K562 (cell line): ENCODE results near the gene KIAA0319L. TPM values are rescaled to one million over a fixed set of nuclear protein-coding genes. Genes with fewer than 3 reads are reported as not detected.

Experiments used
- ATAC-seq: fragments of 200-7000 bp; cut with Tn5 transposase; 3 replicates; pipeline ENCODE4 v1.9.1; 2020; ENCODE audit warnings: moderate library complexity
- BruUV-seq: library from RNA; stranded (reverse); fragments of 400-500 nt; replicated peaks from 2 replicates; lab custom pipeline; 2021; lab: Mats Ljungman, UMichigan
- CTCF ChIA-PET: fragments of 300-600 bp; formaldehyde crosslinking; extraction: SDS; loops from one replicate; lab custom pipeline; 2021; ENCODE audit warnings: low intra/inter-chr PET ratio; lab: Yijun Ruan, JAX
- POLR2A ChIA-PET: fragments of 300-600, 350-650 bp; sonication (Branson Sonifier 250); formaldehyde crosslinking; extraction: SDS; loops from one replicate; lab custom pipeline; 2021; ENCODE audit warnings: antibody characterized with exemption, inconsistent platforms; lab: Yijun Ruan, JAX
- DNase-seq, 4 experiments: peaks; one replicate each; pipeline versions ENCODE4 v3.0.0 to v3.0.0-alpha.2; 2011 to 2018; ENCODE audit warnings: low spot score in 3 of 4, mixed read lengths in 3 of 4; ENCODE audit errors: extremely low read depth in 1 of 4
- FAIRE-seq: peaks from 2 replicates; lab custom pipeline; 2011; peaks lifted over from hg19 to GRCh38; lab: Jason Lieb, UNC
- H2AFZ ChIP-seq: 2 replicates; pipeline ENCODE4 v1.6.0; 2011; ENCODE audit warnings: low read depth, low read length, control low read depth, inconsistent platforms
- H3K27ac ChIP-seq: fragments of 200-600 bp; 3 replicates; pipeline ENCODE4 v1.8.0; 2011; ENCODE audit warnings: low read depth, mild to moderate bottlenecking, control low read depth, inconsistent platforms, low read length, moderate library complexity, mixed read lengths; ENCODE audit errors: extremely low read depth
- H3K27me3 ChIP-seq, 2 experiments: fragments of 300-600 bp in 1 of 2; 2 replicates in 1 of 2; 3 replicates in 1 of 2; pipeline versions ENCODE4 v1.6.0 to v1.8.0; 2011; ENCODE audit warnings: inconsistent platforms in 2 of 2, low read length in 2 of 2, mild to moderate bottlenecking in 1 of 2, mixed read lengths in 1 of 2, moderate library complexity in 1 of 2; ENCODE audit not compliant: control insufficient read depth in 2 of 2, insufficient read depth in 2 of 2
- H3K36me3 ChIP-seq: fragments of 300-600 bp; 3 replicates; pipeline ENCODE4 v1.8.0; 2011; ENCODE audit warnings: mild to moderate bottlenecking, low read length, inconsistent platforms; ENCODE audit not compliant: control insufficient read depth, insufficient read depth
- H3K4me1 ChIP-seq, 2 experiments: fragments of 200-600 bp in 1 of 2; replicated peaks in 1 of 2; 2 replicates in 1 of 2; 3 replicates in 1 of 2; pipeline versions ENCODE4 v1.5.1 to v1.8.0; 2011; ENCODE audit warnings: inconsistent platforms in 2 of 2, low read length in 2 of 2, mild to moderate bottlenecking in 1 of 2, mixed read lengths in 1 of 2, moderate library complexity in 1 of 2; ENCODE audit not compliant: control insufficient read depth in 2 of 2, insufficient read depth in 2 of 2
- H3K4me2 ChIP-seq: 2 replicates; pipeline ENCODE4 v1.6.1; 2011; ENCODE audit warnings: low read length, control low read depth, inconsistent platforms, mixed read lengths; ENCODE audit not compliant: insufficient read depth
- H3K4me3 ChIP-seq: fragments of 200-600 bp; sonication (generic), shearing (Covaris generic); 2 replicates; pipeline ENCODE4 v1.5.1; 2016; ENCODE audit warnings: control low read depth, inconsistent platforms
- H3K79me2 ChIP-seq: fragments of 200-600 bp; 3 replicates; pipeline ENCODE4 v1.8.0; 2011; ENCODE audit warnings: low read length, inconsistent platforms; ENCODE audit not compliant: control insufficient read depth, insufficient read depth
- H3K9ac ChIP-seq, 2 experiments: 2 replicates each; pipeline versions ENCODE4 v1.6.0 to v1.6.1; 2011; ENCODE audit warnings: low read depth in 2 of 2, low read length in 2 of 2, control low read depth in 1 of 2, inconsistent platforms in 1 of 2, mild to moderate bottlenecking in 1 of 2, mixed read lengths in 1 of 2; ENCODE audit not compliant: insufficient read depth in 1 of 2
- H3K9me1 ChIP-seq: one replicate; pipeline ENCODE4 v1.6.0; 2011; ENCODE audit warnings: inconsistent platforms, mild to moderate bottlenecking, low read length, moderate library complexity; ENCODE audit not compliant: control insufficient read depth, insufficient read depth
- H3K9me3 ChIP-seq: replicated peaks from 2 replicates; pipeline ENCODE4 v1.5.1; 2011; ENCODE audit warnings: low read depth, low read length, inconsistent platforms; ENCODE audit not compliant: control insufficient read depth, insufficient read depth
- H4K20me1 ChIP-seq: replicated peaks from 2 replicates; pipeline ENCODE4 v1.6.1; 2011; ENCODE audit warnings: low read length, inconsistent platforms, mixed read lengths; ENCODE audit not compliant: control insufficient read depth, insufficient read depth
- REST ChIP-seq, 2 experiments: fragments of 450-650 bp; formaldehyde crosslinking in 1 of 2; IDR thresholded peaks; 2 replicates each; pipeline versions ENCODE4 v1.4.0 to v1.6.1; 2014 to 2020; ENCODE audit warnings: mild to moderate bottlenecking in 2 of 2, borderline replicate concordance in 1 of 2, low read depth in 1 of 2
- SMAD2 ChIP-seq: fragments of 150-350 bp; IDR thresholded peaks from 2 replicates; pipeline ENCODE4 v1.6.1; 2014; ENCODE audit warnings: low read depth, mild to moderate bottlenecking, low read length
- WGBS: fragments of 100-300 bp; shearing (Covaris generic); methylation state at CpG from one replicate; pipeline ENCODE4 v1.1.6; 2016; ENCODE audit warnings: low coverage, mixed read lengths; ENCODE audit not compliant: insufficient coverage; ENCODE audit errors: missing lambda C conversion rate; 5-methylcytosine and 5-hydroxymethylcytosine counted together
- in situ Hi-C: fragments of 300-500 bp; cut with MboI; formaldehyde crosslinking; loops from 4 replicates; pipeline ENCODE4 v1.15.0; 2018; ENCODE audit warnings: inconsistent platforms, mixed read lengths
- intact Hi-C: fragments of 100-400 bp; cut with micrococcal nuclease; formaldehyde crosslinking; loops from 2 replicates; pipeline ENCODE4 v1.14.2; 2022
- polyA plus RNA-seq, 8 experiments: library from polyadenylated mRNA; depleted of rRNA in 4 of 8; stranded (reverse) in 5 of 8; unstranded in 3 of 8; fragments of >200 nt; fragmentation: Nextera tagmentation in 2 of 8; fragmentation: Illumina TruSeq in 1 of 8; extraction: Ambion mirVana in 2 of 8; extraction: Trizol in 1 of 8; gene quantifications; 2 replicates each; pipeline versions ENCODE4 v1.2.1 to v1.2.3, GENCODE V29; 2011 to 2014; ENCODE audit warnings: inconsistent platforms in 1 of 8, missing spikeins in 1 of 8
- total RNA-seq, 7 experiments: library from RNA; depleted of rRNA in 6 of 7; stranded (reverse); fragments of >200 nt in 6 of 7; fragmentation: Illumina TruSeq in 2 of 7; extraction: Trizol in 2 of 7; gene quantifications; 2 replicates each; pipeline versions ENCODE4 v1.2.1 to v1.2.3, GENCODE V29; 2011 to 2021; ENCODE audit warnings: low replicate concordance in 1 of 7

KIAA0319L gene
- total and polyA plus RNA-seq, 9 of the 15 experiments (the other 6 are each of a cell fraction or from before 2014, with no cell fraction given), result 2.4 to 51.7 (median 27.4) TPM

- H3K9me3 ChIP-seq, result no peaks in the 10 kb centered on the region
- no peaks in the 10 kb centered on the region for H4K20me1 ChIP-seq
- intact Hi-C loops, result loop anchor here (5.0 kb wide), 1 partner anchor 265 kb away; the partner anchor contains the start of gene C1orf216
- ChIA-PET CTCF (interaction anchor here (1.6 to 4.0 kb wide), 4 partner anchors 93 to 322 kb away, joined by 13 to 40 read pairs (median 16); no protein-coding TSS in a partner anchor), POLR2A (interaction anchor here (0.6 to 1.5 kb wide), 7 partner anchors 9 to 259 kb away, joined by 3 to 6 read pairs (median 3); no protein-coding TSS in a partner anchor)
- no TSS peak for BruUV-seq
- ATAC-seq, result peak; percentile 36; the same call in 1 of the 3 replicates
- 0 out of 4 replicates have a peak overlapping the region, but pooled peaks of 1 of the 2 experiments have one; percentile 20 for H3K9ac ChIP-seq
- 24% methylated on average over 1 of the region's 1 CpG for WGBS
- peak; percentile 4; the same call in 1 of the 2 replicates for TF ChIP-seq REST (IDR thresholded peaks at IDR 0.05; ENCODE audit: borderline replicate concordance)
- TF ChIP-seq REST (CRISPR knock-in tag; IDR thresholded peaks at IDR 0.05; ENCODE audit: low read depth), result no peak
- no peak for TF ChIP-seq SMAD2
- TF ChIP-seq, all 486 proteins: peak for 1
- in situ Hi-C loops, result no loop called here
- no peaks in the 10 kb centered on the region for H3K79me2 ChIP-seq
- no peak overlapping the region for H3K4me2 ChIP-seq
- no peak overlapping the region for H3K4me3 ChIP-seq
- no peak overlapping the region for H2AFZ ChIP-seq
- DNase-seq (no peak), FAIRE-seq (no peak)
- peaks cover 77% of the 10 kb centered on the region for H3K36me3 ChIP-seq
- no peaks in the 10 kb centered on the region for H3K27me3 ChIP-seq
- H3K4me1 ChIP-seq, result no peaks in the 10 kb centered on the region
- H3K27ac ChIP-seq, result no peak overlapping the region
- H3K9me1 ChIP-seq, result no peaks in the 10 kb centered on the region
Observed at GRCh38 chr1:35452106-35452774, 105.0 kb downstream of the KIAA0319L start.
